ENCODE results near the gene PDGFC. TPM values are rescaled to one million over a fixed set of nuclear protein-coding genes. Genes with fewer than 3 reads are reported as not detected.
A peak's percentile ranks its signal among the peaks of the same experiment; 100 is the strongest.

Gene PDGFC
- total and polyA plus RNA-seq, 2 of the 13 experiments (the other 11 are each of a cell fraction or from before 2014, with no cell fraction given) = 4.6 to 9.1 TPM

GRCh38 chr4:156999175-156999517 lies 27.5 kb upstream of the PDGFC start (continued):
- TF ChIP-seq EEA1 (CRISPR knock-in tag; IDR thresholded peaks at IDR 0.05; ENCODE audit: borderline replicate concordance) = no peak
- TF ChIP-seq HDAC1 (CRISPR knock-in tag; IDR thresholded peaks at IDR 0.05) = no peak

GRCh38 chr4:156998500-156999174 lies 27.0 kb upstream of the PDGFC start:
- no peaks in the 10 kb centered on the region for H3K36me3 ChIP-seq (replicated peaks in 1 of 2; ENCODE audit: control insufficient read depth in 1 of 2, insufficient read depth in 2 of 2, low read length in 2 of 2)
- DNase-seq (ENCODE audit: low spot score) (no peak), ATAC-seq (peak; percentile 23; the same call in 2 of the 3 replicates), FAIRE-seq (no peak)
- H3K4me2 ChIP-seq (ENCODE audit: low read depth, low read length) = no peak overlapping the region
- H3K4me3 ChIP-seq (replicated peaks in 1 of 3; ENCODE audit: insufficient read depth in 1 of 3, low read depth in 2 of 3, low read length in 3 of 3) = no peak overlapping the region
- no peaks in the 10 kb centered on the region for H3K79me2 ChIP-seq (ENCODE audit: insufficient read depth, low read length)
- H3K4me1 ChIP-seq (ENCODE audit: insufficient read depth, low read length) = peaks cover 9% of the 10 kb centered on the region; the same call in 1 of the 2 replicates
- POLR2A ChIA-PET = no interaction called here
- no peaks in the 10 kb centered on the region for H3K27me3 ChIP-seq (ENCODE audit: control insufficient read depth in 1 of 2, insufficient read depth in 2 of 2, low read length in 2 of 2)
- H3K9me3 ChIP-seq (ENCODE audit: low read length) = no peaks in the 10 kb centered on the region
- intact Hi-C loops (cut with micrococcal nuclease; ENCODE audit: unreplicated experiment) (no loop called here), in situ Hi-C loops (cut with HindIII; ENCODE audit: extremely low pct_ligation_motif_present, low pct_unique_long_range_greater_than_20kb) (no loop called here)
- BruUV-seq (replicated peaks) = no TSS peak
- H2AFZ ChIP-seq (ENCODE audit: low read length) = no peak overlapping the region
- CTCF ChIA-PET (ENCODE audit: low intra/inter-chr PET ratio, low total read pairs) = no interaction called here
- H3K27ac ChIP-seq (ENCODE audit: extremely low read length, insufficient read depth, low read length) = no peak overlapping the region
- no peak overlapping the region for H3K9ac ChIP-seq (ENCODE audit: insufficient read depth, low read depth, low read length)
- 0% methylated on average over 1 of the region's 1 CpG for WGBS (ENCODE audit: low lambda C conversion rate)
- H4K20me1 ChIP-seq (ENCODE audit: insufficient read depth, low read length) = no peaks in the 10 kb centered on the region
- TF ChIP-seq ZBED4 (CRISPR knock-in tag; IDR thresholded peaks at IDR 0.05; ENCODE audit: borderline replicate concordance) (no peak), ZNF136 (CRISPR knock-in tag; IDR thresholded peaks at IDR 0.05; ENCODE audit: low read depth) (no peak), ZNF350 (CRISPR knock-in tag; IDR thresholded peaks at IDR 0.05; ENCODE audit: borderline replicate concordance, low read depth) (no peak), HNRNPLL (IDR thresholded peaks at IDR 0.05; ENCODE audit: low read depth, low read length, poor library complexity, severe bottlenecking) (no peak), THRA (CRISPR knock-in tag; IDR thresholded peaks at IDR 0.05; ENCODE audit: borderline replicate concordance) (no peak), ZNF546 (CRISPR knock-in tag; conservative IDR thresholded peaks at IDR 0.05) (no peak), ZNF782 (CRISPR knock-in tag; IDR thresholded peaks at IDR 0.05; ENCODE audit: borderline replicate concordance) (no peak), SAP130 (CRISPR knock-in tag; IDR thresholded peaks at IDR 0.05; ENCODE audit: low read depth) (no peak), ZNF207 (IDR thresholded peaks at IDR 0.05; ENCODE audit: borderline replicate concordance) (no peak), NR2F1 (CRISPR knock-in tag; IDR thresholded peaks at IDR 0.05) (no peak), ZNF724P (CRISPR knock-in tag; IDR thresholded peaks at IDR 0.05; ENCODE audit: borderline replicate concordance) (no peak), ZNF331 (CRISPR knock-in tag; IDR thresholded peaks at IDR 0.05) (no peak)
- TF ChIP-seq, protein P1, sequence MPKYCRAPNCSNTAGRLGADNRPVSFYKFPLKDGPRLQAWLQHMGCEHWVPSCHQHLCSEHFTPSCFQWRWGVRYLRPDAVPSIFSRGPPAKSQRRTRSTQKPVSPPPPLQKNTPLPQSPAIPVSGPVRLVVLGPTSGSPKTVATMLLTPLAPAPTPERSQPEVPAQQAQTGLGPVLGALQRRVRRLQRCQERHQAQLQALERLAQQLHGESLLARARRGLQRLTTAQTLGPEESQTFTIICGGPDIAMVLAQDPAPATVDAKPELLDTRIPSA (CRISPR knock-in tag; IDR thresholded peaks at IDR 0.05; ENCODE audit: borderline replicate concordance) = no peak

Measured in HepG2 (cell line).